Vagina (tissue), 2 donors: ENCODE results near the gene JAKMIP3. TPM values are rescaled to one million over a fixed set of nuclear protein-coding genes. Genes with fewer than 3 reads are reported as not detected.

Experiments used
- DNase-seq, 2 donors: peaks; one replicate each; pipeline ENCODE4 v3.0.0-alpha.2; 2017; ENCODE audit errors: extremely low spot score in 2 of 2
- H3K27ac ChIP-seq: fragments of 200-600 bp; sonication (generic); one replicate; pipeline ENCODE4 v1.5.1; 2019
- H3K27me3 ChIP-seq: fragments of 200-600 bp; sonication (generic); one replicate; pipeline ENCODE4 v1.5.1; 2019
- H3K36me3 ChIP-seq, 2 donors: fragments of 200-600 bp; sonication (generic); one replicate each; pipeline ENCODE4 v1.5.1; 2017 to 2019
- H3K4me1 ChIP-seq: fragments of 200-600 bp; sonication (generic); one replicate; pipeline ENCODE4 v1.5.1; 2019
- H3K4me3 ChIP-seq, 2 donors: fragments of 200-600 bp; sonication (generic); 1 replicate in 1 of 2; 2 replicates in 1 of 2; pipeline ENCODE4 v1.5.1; 2016 to 2019
- H3K9me3 ChIP-seq: fragments of 200-600 bp; sonication (generic); one replicate; pipeline ENCODE4 v1.5.1; 2019
- CTCF ChIP-seq, 3 experiments: fragments of 450-650 bp in 2 of 3; fragments of 200-600 bp in 1 of 3; sonication (generic) in 1 of 3; IDR thresholded peaks; one replicate each; pipeline ENCODE4 v1.5.1; 2017 to 2019; ENCODE audit warnings: antibody characterized with exemption in 3 of 3, mild to moderate bottlenecking in 2 of 3, moderate library complexity in 2 of 3
- POLR2A ChIP-seq, 2 donors: fragments of 450-650 bp; IDR thresholded peaks; one replicate each; pipeline ENCODE4 v1.6.1; 2017; ENCODE audit warnings: antibody characterized with exemption in 2 of 2, mild to moderate bottlenecking in 2 of 2, moderate library complexity in 2 of 2
- POLR2AphosphoS5 ChIP-seq, 2 donors: sonication (generic); formaldehyde crosslinking; IDR thresholded peaks; one replicate each; pipeline ENCODE4 v1.9.0; 2017; ENCODE audit warnings: antibody characterized with exemption in 2 of 2, mild to moderate bottlenecking in 2 of 2, low read depth in 1 of 2; ENCODE audit not compliant: insufficient read depth in 1 of 2
- intact Hi-C: fragments of 100-400 bp; cut with DNase I; formaldehyde crosslinking; loops from one replicate; pipeline ENCODE4 v1.15.1; 2023
- total RNA-seq: library from RNA; depleted of rRNA; stranded (reverse); fragments of >200 nt; gene quantifications from one replicate; pipeline ENCODE4 v1.2.3, GENCODE V29; 2016

The JAKMIP3 gene
- total RNA-seq, 1 donor from 2014 or later = 0.49 TPM

GRCh38 chr10:132021504-132022143 lies 44.1 kb upstream of the JAKMIP3 start:
- H3K27ac ChIP-seq = no peak overlapping the region
- DNase-seq = no peak
- H3K36me3 ChIP-seq = no peaks in the 10 kb centered on the region
- peaks cover 6% of the 10 kb centered on the region for H3K4me1 ChIP-seq
- H3K27me3 ChIP-seq = no peaks in the 10 kb centered on the region
- TF ChIP-seq POLR2A (IDR thresholded peaks at IDR 0.05) (no peak), POLR2AphosphoS5 (IDR thresholded peaks at IDR 0.05; ENCODE audit: insufficient read depth in 1 of 2, low read depth in 1 of 2) (no peak), CTCF (IDR thresholded peaks at IDR 0.05) (no peak)
- H3K9me3 ChIP-seq = no peaks in the 10 kb centered on the region
- intact Hi-C loops = loop anchor here (5.0 kb wide), 1 partner anchor 134 kb away; no protein-coding TSS in a partner anchor
- no peak overlapping the region for H3K4me3 ChIP-seq

- DNase-seq = no peak
- Histone ChIP-seq H3K27me3 (no peaks in the 10 kb centered on the region), H3K36me3 (no peaks in the 10 kb centered on the region), H3K27ac (no peak overlapping the region), H3K9me3 (no peaks in the 10 kb centered on the region), H3K4me3 (no peak overlapping the region), H3K4me1 (peaks cover 6% of the 10 kb centered on the region)
- no peak for TF ChIP-seq POLR2AphosphoS5 (IDR thresholded peaks at IDR 0.05; ENCODE audit: insufficient read depth in 1 of 2, low read depth in 1 of 2)
- intact Hi-C loops = loop anchor here (5.0 kb wide), 1 partner anchor 135 kb away; no protein-coding TSS in a partner anchor
Observed at GRCh38 chr10:132022241-132022640, 43.5 kb upstream of the JAKMIP3 start.

- intact Hi-C loops = loop anchor here (5.0 kb wide), 1 partner anchor 136 kb away; no protein-coding TSS in a partner anchor
- no peaks in the 10 kb centered on the region for H3K9me3 ChIP-seq
- no peak overlapping the region for H3K27ac ChIP-seq
- no peaks in the 10 kb centered on the region for H3K27me3 ChIP-seq
- H3K36me3 ChIP-seq = no peaks in the 10 kb centered on the region
- peaks cover 6% of the 10 kb centered on the region for H3K4me1 ChIP-seq
- TF ChIP-seq POLR2AphosphoS5 (IDR thresholded peaks at IDR 0.05; ENCODE audit: insufficient read depth in 1 of 2, low read depth in 1 of 2) (peak; percentile 17 to 57), CTCF (IDR thresholded peaks at IDR 0.05) (peak; percentile 67 to 95 (median 85)), POLR2A (IDR thresholded peaks at IDR 0.05) (no peak)
- H3K4me3 ChIP-seq = peak overlapping the region; percentile 10 to 36
- no peak for DNase-seq
Observed at GRCh38 chr10:132023092-132023811, 42.5 kb upstream of the JAKMIP3 start.

- DNase-seq = no peak
- Histone ChIP-seq H3K9me3 (no peaks in the 10 kb centered on the region), H3K27ac (no peak overlapping the region), H3K27me3 (no peaks in the 10 kb centered on the region), H3K4me3 (no peak overlapping the region), H3K4me1 (peaks cover 6% of the 10 kb centered on the region), H3K36me3 (no peaks in the 10 kb centered on the region)
- intact Hi-C loops = no loop called here
- TF ChIP-seq POLR2A (IDR thresholded peaks at IDR 0.05) = no peak
- no peak for TF ChIP-seq POLR2AphosphoS5 (IDR thresholded peaks at IDR 0.05; ENCODE audit: insufficient read depth in 1 of 2, low read depth in 1 of 2)
- TF ChIP-seq CTCF (IDR thresholded peaks at IDR 0.05) = no peak
Observed at GRCh38 chr10:132027423-132027983, 38.2 kb upstream of the JAKMIP3 start.

- intact Hi-C loops = no loop called here
- TF ChIP-seq POLR2AphosphoS5 (IDR thresholded peaks at IDR 0.05; ENCODE audit: insufficient read depth in 1 of 2, low read depth in 1 of 2) (no peak), CTCF (IDR thresholded peaks at IDR 0.05) (no peak), POLR2A (IDR thresholded peaks at IDR 0.05) (no peak)
- no peaks in the 10 kb centered on the region for H3K36me3 ChIP-seq
- H3K9me3 ChIP-seq = no peaks in the 10 kb centered on the region
- no peak for DNase-seq
- H3K27ac ChIP-seq = no peak overlapping the region
- no peak overlapping the region for H3K4me3 ChIP-seq
- peaks cover under 1% of the 10 kb centered on the region for H3K4me1 ChIP-seq
- H3K27me3 ChIP-seq = no peaks in the 10 kb centered on the region
Observed at GRCh38 chr10:132028706-132029105, 37.0 kb upstream of the JAKMIP3 start.
